Fibroblast of lung (primary cell): ENCODE measurements around the gene ZNF740. TPM values are rescaled to one million over a fixed set of nuclear protein-coding genes. Genes with fewer than 3 reads are reported as not detected.
"Not testable (repeated sequence)": the region's sequence is repeated elsewhere in the genome, so short reads cannot be mapped to it uniquely, and the experiment has no call there.

Experiments used
- DNase-seq, 2 donors: peaks; one replicate each; pipeline versions ENCODE4 v3.0.0 to v3.0.0-alpha.2; 2010; ENCODE audit warnings: low read depth in 2 of 2
- H2AFZ ChIP-seq: 2 replicates; pipeline ENCODE4 v1.5.1; 2012; ENCODE audit warnings: low read length, control low read depth, inconsistent platforms
- H3K27ac ChIP-seq: 2 replicates; pipeline ENCODE4 v1.5.1; 2011; ENCODE audit warnings: low read length, control low read depth; ENCODE audit not compliant: insufficient read depth
- H3K27me3 ChIP-seq: 2 replicates; pipeline ENCODE4 v1.5.1; 2011; ENCODE audit warnings: mild to moderate bottlenecking, low read length; ENCODE audit not compliant: control insufficient read depth, insufficient read depth
- H3K36me3 ChIP-seq: 2 replicates; pipeline ENCODE4 v1.5.1; 2011; ENCODE audit warnings: low read length; ENCODE audit not compliant: control insufficient read depth, insufficient read depth
- H3K4me1 ChIP-seq: 2 replicates; pipeline ENCODE4 v1.5.1; 2011; ENCODE audit warnings: low read length; ENCODE audit not compliant: control insufficient read depth, insufficient read depth; ENCODE audit errors: extremely low read depth
- H3K4me2 ChIP-seq: 2 replicates; pipeline ENCODE4 v1.5.1; 2011; ENCODE audit warnings: low read length, control low read depth; ENCODE audit not compliant: insufficient read depth; ENCODE audit errors: extremely low read depth
- H3K4me3 ChIP-seq, 4 experiments: fragments of 200-600 bp in 1 of 4; sonication (generic) in 1 of 4; replicated peaks in 1 of 4; 2 replicates each; pipeline ENCODE4 v1.5.1; 2011 to 2016; ENCODE audit warnings: low read length in 4 of 4, low read depth in 3 of 4, mild to moderate bottlenecking in 3 of 4, control low read depth in 2 of 4, inconsistent platforms in 1 of 4, mixed read lengths in 1 of 4; ENCODE audit not compliant: insufficient read depth in 1 of 4; ENCODE audit errors: control extremely low read depth in 1 of 4
- H3K79me2 ChIP-seq: 2 replicates; pipeline ENCODE4 v1.5.1; 2012; ENCODE audit warnings: mild to moderate bottlenecking, low read length, inconsistent platforms; ENCODE audit not compliant: control insufficient read depth, insufficient read depth
- H3K9ac ChIP-seq: 2 replicates; pipeline ENCODE4 v1.5.1; 2011; ENCODE audit warnings: mild to moderate bottlenecking, low read length, control low read depth; ENCODE audit not compliant: insufficient read depth
- H3K9me3 ChIP-seq: 2 replicates; pipeline ENCODE4 v1.5.1; 2012; ENCODE audit warnings: low read depth, low read length; ENCODE audit not compliant: control insufficient read depth, insufficient read depth
- H4K20me1 ChIP-seq: 2 replicates; pipeline ENCODE4 v1.5.1; 2011; ENCODE audit warnings: low read length; ENCODE audit not compliant: control insufficient read depth, insufficient read depth; ENCODE audit errors: extremely low read depth
- CTCF ChIP-seq, 2 donors: IDR thresholded peaks in 1 of 2; conservative IDR thresholded peaks in 1 of 2; 1 replicate in 1 of 2; 2 replicates in 1 of 2; pipeline ENCODE4 v1.5.1; 2011 to 2012; ENCODE audit warnings: low read length in 2 of 2, control low read depth in 1 of 2, inconsistent platforms in 1 of 2, low read depth in 1 of 2, mild to moderate bottlenecking in 1 of 2
- EZH2 ChIP-seq: IDR thresholded peaks from 2 replicates; pipeline ENCODE4 v1.5.1; 2012; ENCODE audit warnings: low read length, control low read depth, mild to moderate bottlenecking; ENCODE audit errors: missing control alignments
- polyA plus RNA-seq, 2 donors: library from polyadenylated mRNA; depleted of rRNA in 1 of 2; stranded (reverse) in 1 of 2; unstranded in 1 of 2; fragments of >200 nt; gene quantifications; 2 replicates each; pipeline ENCODE4 v1.2.1, GENCODE V29; 2011 to 2012; ENCODE audit warnings: missing spikeins in 1 of 2
- total RNA-seq: library from RNA; depleted of rRNA; stranded (reverse); fragments of >200 nt; gene quantifications from 2 replicates; pipeline ENCODE4 v1.2.1, GENCODE V29; 2014

The ZNF740 gene
- total and polyA plus RNA-seq, 2 donors (not counting 1 experiment from before 2014, with no cell fraction given) = 10.6 to 16.8 TPM

GRCh38 chr12:53161119-53161911 is 19.2 kb upstream of the ZNF740 start:
- no peak overlapping the region for H3K9ac ChIP-seq
- H3K4me2 ChIP-seq = no peak overlapping the region
- no peaks in the 10 kb centered on the region for H4K20me1 ChIP-seq
- H2AFZ ChIP-seq = no peak overlapping the region
- H3K27me3 ChIP-seq = no peaks in the 10 kb centered on the region
- no peak for DNase-seq
- TF ChIP-seq EZH2 (no peak), CTCF (conservative IDR thresholded peaks at IDR 0.05 in 1 of 2, IDR thresholded peaks at IDR 0.05 in 1 of 2; ENCODE audit: low read depth in 1 of 2, low read length in 2 of 2) (no peak)
- H3K4me1 ChIP-seq = no peaks in the 10 kb centered on the region
- H3K9me3 ChIP-seq = no peaks in the 10 kb centered on the region
- no peaks in the 10 kb centered on the region for H3K79me2 ChIP-seq
- H3K4me3 ChIP-seq = no peak overlapping the region
- H3K27ac ChIP-seq = no peak overlapping the region
- no peaks in the 10 kb centered on the region for H3K36me3 ChIP-seq

GRCh38 chr12:53163008-53163407 is 17.5 kb upstream of the ZNF740 start:
- not testable (repeated sequence) for H3K4me2 ChIP-seq, DNase-seq, H3K27ac ChIP-seq, H3K79me2 ChIP-seq, H2AFZ ChIP-seq, H4K20me1 ChIP-seq, H3K9me3 ChIP-seq, H3K4me1 ChIP-seq, H3K27me3 ChIP-seq, H3K4me3 ChIP-seq, H3K9ac ChIP-seq, H3K36me3 ChIP-seq

GRCh38 chr12:53166837-53167236 is 13.7 kb upstream of the ZNF740 start:
- no peak overlapping the region for H3K4me3 ChIP-seq
- H4K20me1 ChIP-seq = no peaks in the 10 kb centered on the region
- no peaks in the 10 kb centered on the region for H3K79me2 ChIP-seq
- TF ChIP-seq EZH2 = no peak
- no peak for TF ChIP-seq CTCF (conservative IDR thresholded peaks at IDR 0.05 in 1 of 2, IDR thresholded peaks at IDR 0.05 in 1 of 2; ENCODE audit: low read depth in 1 of 2, low read length in 2 of 2)
- no peaks in the 10 kb centered on the region for H3K9me3 ChIP-seq
- peaks cover 6% of the 10 kb centered on the region for H3K4me1 ChIP-seq
- no peaks in the 10 kb centered on the region for H3K27me3 ChIP-seq
- no peak overlapping the region for H2AFZ ChIP-seq
- no peak overlapping the region for H3K9ac ChIP-seq
- H3K4me2 ChIP-seq = no peak overlapping the region
- peaks cover 4% of the 10 kb centered on the region for H3K36me3 ChIP-seq
- H3K27ac ChIP-seq = no peak overlapping the region
- no peak for DNase-seq
